ENCODE data around the gene C6orf132. TPM values are rescaled to one million over a fixed set of nuclear protein-coding genes. Genes with fewer than 3 reads are reported as not detected.
A peak's percentile ranks its signal among the peaks of the same experiment; 100 is the strongest.

Gene C6orf132
- total RNA-seq, 1 donor from 2014 or later = 11.8 TPM

DNA sequence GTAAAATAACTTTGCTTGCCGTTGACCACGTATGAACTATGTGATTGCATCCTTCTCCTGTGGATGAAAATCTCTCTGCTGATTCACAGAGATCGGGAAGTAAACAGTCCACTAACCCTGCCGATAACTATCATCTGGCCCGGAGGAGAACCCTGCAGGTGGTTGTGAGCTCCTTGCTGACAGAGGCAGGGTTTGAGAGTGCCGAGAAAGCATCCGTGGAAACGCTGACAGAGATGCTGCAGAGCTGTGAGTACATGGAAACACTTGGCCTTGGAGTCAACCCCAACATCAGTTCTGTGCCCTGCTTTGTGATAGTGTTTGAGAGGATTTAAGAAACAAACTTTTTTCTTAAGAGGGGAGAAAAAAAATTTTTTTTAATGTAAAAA, 91.2 kb downstream of the C6orf132 start:
- TF ChIP-seq, protein P1, sequence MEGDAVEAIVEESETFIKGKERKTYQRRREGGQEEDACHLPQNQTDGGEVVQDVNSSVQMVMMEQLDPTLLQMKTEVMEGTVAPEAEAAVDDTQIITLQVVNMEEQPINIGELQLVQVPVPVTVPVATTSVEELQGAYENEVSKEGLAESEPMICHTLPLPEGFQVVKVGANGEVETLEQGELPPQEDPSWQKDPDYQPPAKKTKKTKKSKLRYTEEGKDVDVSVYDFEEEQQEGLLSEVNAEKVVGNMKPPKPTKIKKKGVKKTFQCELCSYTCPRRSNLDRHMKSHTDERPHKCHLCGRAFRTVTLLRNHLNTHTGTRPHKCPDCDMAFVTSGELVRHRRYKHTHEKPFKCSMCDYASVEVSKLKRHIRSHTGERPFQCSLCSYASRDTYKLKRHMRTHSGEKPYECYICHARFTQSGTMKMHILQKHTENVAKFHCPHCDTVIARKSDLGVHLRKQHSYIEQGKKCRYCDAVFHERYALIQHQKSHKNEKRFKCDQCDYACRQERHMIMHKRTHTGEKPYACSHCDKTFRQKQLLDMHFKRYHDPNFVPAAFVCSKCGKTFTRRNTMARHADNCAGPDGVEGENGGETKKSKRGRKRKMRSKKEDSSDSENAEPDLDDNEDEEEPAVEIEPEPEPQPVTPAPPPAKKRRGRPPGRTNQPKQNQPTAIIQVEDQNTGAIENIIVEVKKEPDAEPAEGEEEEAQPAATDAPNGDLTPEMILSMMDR (IDR thresholded peaks at IDR 0.05; ENCODE audit: unreplicated experiment) = no peak
- peaks cover 10% of the 10 kb centered on the region for H3K4me1 Mint-ChIP-seq (ENCODE audit: low read depth)
- peak overlapping the region; percentile 97 for H3K4me3 Mint-ChIP-seq (ENCODE audit: low read depth)
- H3K27ac Mint-ChIP-seq = peak overlapping the region; percentile 100
- DNase-seq (ENCODE audit: low spot score, unreplicated experiment) = no peak
- H3K27me3 Mint-ChIP-seq = peaks cover 14% of the 10 kb centered on the region
- no peaks in the 10 kb centered on the region for H3K9me3 Mint-ChIP-seq (ENCODE audit: low read depth)
- H3K36me3 Mint-ChIP-seq (ENCODE audit: insufficient read depth) = peaks cover 13% of the 10 kb centered on the region

Other genes with a start within 250 kb of the C6orf132 start
- 17.3 and 19.4 TPM in 2 replicates for gene USP49, start 247.2 kb downstream of the C6orf132 start, total RNA-seq
- 31.2 and 37.1 TPM in 2 replicates for gene MED20, start 221.5 kb downstream of the C6orf132 start, total RNA-seq
- gene BYSL, start 221.1 kb downstream of the C6orf132 start, total RNA-seq = 32.8 and 35.0 TPM in 2 replicates
- 10.4 and 11.7 TPM in 2 replicates for gene CCND3, start 200.8 kb downstream of the C6orf132 start, total RNA-seq
- 38.9 and 40.4 TPM in 2 replicates for gene TAF8, start 92.1 kb downstream of the C6orf132 start, total RNA-seq
- 0.84 and 1.2 TPM in 2 replicates for gene GUCA1A, start 30.7 kb upstream of the C6orf132 start, total RNA-seq
- gene GUCA1B, start 52.3 kb upstream of the C6orf132 start, total RNA-seq = 1.3 and 1.4 TPM in 2 replicates
- gene MRPS10, start 75.2 kb upstream of the C6orf132 start, total RNA-seq = 22.0 and 22.5 TPM in 2 replicates

Measured in progenitor cell of endocrine pancreas (in vitro differentiated cells).